OCI-LY1 (cell line): ENCODE data around the gene MAPK10.

Source experiments
- CTCF ChIP-seq: fragments of 200-600 bp; sonication (generic), shearing (Covaris generic); IDR thresholded peaks from 2 replicates; pipeline ENCODE4 v1.5.1; 2017; ENCODE audit warnings: mild to moderate bottlenecking, antibody characterized with exemption, low read length, moderate library complexity, mixed read lengths
- EZH2 ChIP-seq: fragments of 200-600 bp; sonication (generic), shearing (Covaris generic); IDR thresholded peaks from 2 replicates; pipeline ENCODE4 v1.8.0; 2017; ENCODE audit warnings: borderline replicate concordance, mixed run types, mild to moderate bottlenecking, antibody characterized with exemption, low read length, moderate library complexity, mixed read lengths

GRCh38 chr4:86178211-86178610 lies 181.6 kb downstream of the MAPK10 start:
- TF ChIP-seq CTCF (no peak), EZH2 (no peak)
